Measurements from ENCODE around the gene PLPP1. TPM values are rescaled to one million over a fixed set of nuclear protein-coding genes. Genes with fewer than 3 reads are reported as not detected.
"Not testable (repeated sequence)": the region's sequence is repeated elsewhere in the genome, so short reads cannot be mapped to it uniquely, and the experiment has no call there.

PLPP1 gene
- total RNA-seq, 2 experiments from 2014 or later, result 7.3 to 8.3 TPM

DNA sequence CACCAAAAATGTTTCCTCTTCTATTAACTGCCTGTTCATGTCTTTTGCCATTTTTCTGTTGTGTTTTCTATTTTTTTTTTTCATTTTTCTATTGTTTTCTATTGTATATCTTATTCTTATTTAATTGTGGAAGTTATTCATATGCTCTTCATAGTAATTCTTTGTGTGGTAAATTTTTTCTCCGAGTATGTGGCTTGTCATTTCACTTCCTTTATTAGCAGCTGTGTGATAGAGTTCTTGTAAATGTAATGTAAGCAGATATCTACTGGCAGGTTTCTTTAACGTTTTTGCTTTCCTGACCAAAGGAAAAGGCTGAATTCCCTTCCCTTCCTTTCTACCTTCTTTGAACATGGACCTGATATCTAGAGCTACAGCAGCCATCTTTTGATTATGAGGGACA, 5.8 kb upstream of the PLPP1 start:
- no peaks in the 10 kb centered on the region for H3K36me3 Mint-ChIP-seq (ENCODE audit: low read depth)
- H3K9me3 Mint-ChIP-seq, result no peaks in the 10 kb centered on the region
- H3K4me1 Mint-ChIP-seq (ENCODE audit: low read depth), result peaks cover 34% of the 10 kb centered on the region
- intact Hi-C loops (cut with micrococcal nuclease), result loop anchor here (2.0 to 5.0 kb wide), 2 partner anchors 100 to 438 kb away; partner anchors contain the start of gene GZMA
- no peaks in the 10 kb centered on the region for H3K27me3 Mint-ChIP-seq (ENCODE audit: low read depth)
- no peak for DNase-seq
- peak overlapping the region; percentile 11 for H3K4me3 Mint-ChIP-seq
- H3K27ac Mint-ChIP-seq, result no peak overlapping the region
- CTCF ChIA-PET, result interaction anchor here (0.7 to 1.0 kb wide), 2 partner anchors 13 to 135 kb away, joined by 3 read pairs; no protein-coding TSS in a partner anchor

GRCh38 chr5:55540024-55540423, 5.3 kb upstream of the PLPP1 start:
- no peak overlapping the region for H3K4me3 Mint-ChIP-seq
- CTCF ChIA-PET, result no interaction called here
- intact Hi-C loops (cut with micrococcal nuclease), result loop anchor here (2.0 to 5.0 kb wide), 2 partner anchors 99 to 438 kb away; partner anchors contain the start of gene GZMA
- H3K4me1 Mint-ChIP-seq (ENCODE audit: low read depth), result peaks cover 39% of the 10 kb centered on the region
- H3K27me3 Mint-ChIP-seq (ENCODE audit: low read depth), result no peaks in the 10 kb centered on the region
- no peaks in the 10 kb centered on the region for H3K9me3 Mint-ChIP-seq
- DNase-seq, result no peak
- no peaks in the 10 kb centered on the region for H3K36me3 Mint-ChIP-seq (ENCODE audit: low read depth)
- H3K27ac Mint-ChIP-seq, result no peak overlapping the region

DNA sequence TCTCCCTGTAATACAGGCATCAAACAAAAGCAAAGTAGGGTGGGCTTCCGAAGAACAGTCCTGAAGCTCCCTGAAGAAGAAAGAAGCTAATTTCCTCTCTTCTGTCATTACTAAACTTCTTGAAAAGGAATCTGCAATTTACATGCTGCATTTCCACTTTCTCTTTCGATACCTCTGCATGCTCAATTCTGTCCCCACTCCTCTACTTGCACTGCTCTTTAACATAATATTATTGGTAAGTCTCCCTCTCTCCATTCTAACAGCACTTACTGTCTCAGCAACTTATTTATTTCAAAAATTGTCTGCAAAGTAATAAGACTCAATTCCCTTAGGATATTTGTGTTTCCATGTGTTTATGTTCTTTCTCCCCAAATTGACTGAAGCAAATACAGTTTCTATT, 3.9 kb upstream of the PLPP1 start:
- Mint-ChIP-seq H3K4me1 (ENCODE audit: low read depth) (peaks cover 43% of the 10 kb centered on the region), H3K4me3 (peak overlapping the region; percentile 2), H3K27me3 (ENCODE audit: low read depth) (no peaks in the 10 kb centered on the region), H3K27ac (no peak overlapping the region), H3K36me3 (ENCODE audit: low read depth) (no peaks in the 10 kb centered on the region), H3K9me3 (no peaks in the 10 kb centered on the region)
- DNase-seq, result no peak
- CTCF ChIA-PET, result no interaction called here
- intact Hi-C loops (cut with micrococcal nuclease), result loop anchor here (5.0 to 10.0 kb wide), 2 partner anchors 1226 to 1636 kb away; partner anchors contain the start of genes ARL15 and GPBP1

GRCh38 chr5:55537315-55537714, 2.6 kb upstream of the PLPP1 start:
- H3K9me3 Mint-ChIP-seq; H3K36me3 Mint-ChIP-seq (ENCODE audit: low read depth); H3K27ac Mint-ChIP-seq; CTCF ChIA-PET; H3K4me3 Mint-ChIP-seq; DNase-seq; H3K27me3 Mint-ChIP-seq (ENCODE audit: low read depth): not testable (repeated sequence)
- intact Hi-C loops (cut with micrococcal nuclease), result loop anchor here (5.0 to 10.0 kb wide), 2 partner anchors 1225 to 1637 kb away; partner anchors contain the start of genes ARL15 and GPBP1
- H3K4me1 Mint-ChIP-seq (ENCODE audit: low read depth), result peaks cover 45% of the 10 kb centered on the region

- no peaks in the 10 kb centered on the region for H3K27me3 Mint-ChIP-seq (ENCODE audit: low read depth)
- no peak for DNase-seq
- H3K36me3 Mint-ChIP-seq (ENCODE audit: low read depth), result no peaks in the 10 kb centered on the region
- intact Hi-C loops (cut with micrococcal nuclease), result loop anchor here (1.0 to 10.0 kb wide), 9 partner anchors 47 to 1639 kb away; partner anchors contain the start of genes ARL15, CDC20B, GPBP1 and MCIDAS
- peaks cover 32% of the 10 kb centered on the region for H3K4me1 Mint-ChIP-seq (ENCODE audit: low read depth)
- CTCF ChIA-PET, result no interaction called here
- H3K27ac Mint-ChIP-seq, result peak overlapping the region; percentile 86
- H3K9me3 Mint-ChIP-seq, result no peaks in the 10 kb centered on the region
- peak overlapping the region; percentile 82 for H3K4me3 Mint-ChIP-seq
Observed at GRCh38 chr5:55535199-55535905, 588 bp upstream of the PLPP1 start.

GRCh38 chr5:55533521-55534435, 986 bp downstream of the PLPP1 start:
- no peaks in the 10 kb centered on the region for H3K9me3 Mint-ChIP-seq
- H3K27ac Mint-ChIP-seq, result no peak overlapping the region
- intact Hi-C loops (cut with micrococcal nuclease), result loop anchor here (2.0 to 10.0 kb wide), 8 partner anchors 49 to 1641 kb away; partner anchors contain the start of genes CDC20B, GPBP1, MCIDAS and SLC38A9
- H3K4me3 Mint-ChIP-seq, result peak overlapping the region; percentile 82
- peak; percentile 43 for DNase-seq
- no peaks in the 10 kb centered on the region for H3K36me3 Mint-ChIP-seq (ENCODE audit: low read depth)
- CTCF ChIA-PET, result no interaction called here
- H3K27me3 Mint-ChIP-seq (ENCODE audit: low read depth), result no peaks in the 10 kb centered on the region
- H3K4me1 Mint-ChIP-seq (ENCODE audit: low read depth), result peaks cover 27% of the 10 kb centered on the region

- H3K27ac Mint-ChIP-seq, result no peak overlapping the region
- no peaks in the 10 kb centered on the region for H3K9me3 Mint-ChIP-seq
- H3K4me3 Mint-ChIP-seq, result no peak overlapping the region
- no peak for DNase-seq
- CTCF ChIA-PET, result no interaction called here
- H3K4me1 Mint-ChIP-seq (ENCODE audit: low read depth), result peaks cover 23% of the 10 kb centered on the region
- H3K36me3 Mint-ChIP-seq (ENCODE audit: low read depth), result no peaks in the 10 kb centered on the region
- no peaks in the 10 kb centered on the region for H3K27me3 Mint-ChIP-seq (ENCODE audit: low read depth)
- intact Hi-C loops (cut with micrococcal nuclease), result loop anchor here (5.0 to 10.0 kb wide), 2 partner anchors 122 to 1644 kb away; partner anchors contain the start of gene GPBP1
Observed at GRCh38 chr5:55530669-55531068, 4.1 kb downstream of the PLPP1 start.

DNA sequence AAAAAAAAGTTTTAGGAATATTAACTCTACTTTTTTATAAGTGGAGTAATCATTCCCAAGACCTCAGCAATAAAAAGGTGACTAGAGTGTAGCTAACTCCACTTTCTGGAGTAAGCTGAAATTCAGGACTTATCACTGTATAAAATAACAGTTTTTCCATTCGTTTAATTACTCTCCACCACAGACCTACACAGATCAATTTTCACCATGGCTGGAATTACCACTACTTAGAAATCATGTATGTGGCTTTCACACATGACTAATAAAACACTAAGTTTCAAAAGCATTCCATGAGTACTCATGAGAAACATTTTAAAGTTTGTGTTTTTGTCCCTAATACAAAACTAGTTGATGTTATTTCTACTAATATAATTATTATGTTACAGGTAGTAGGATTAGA, 9.9 kb downstream of the PLPP1 start:
- CTCF ChIA-PET, result interaction anchor here (0.6 kb wide), 1 partner anchor 56 kb away, joined by 3 read pairs; no protein-coding TSS in a partner anchor
- H3K36me3 Mint-ChIP-seq (ENCODE audit: low read depth), result no peaks in the 10 kb centered on the region
- peaks cover 13% of the 10 kb centered on the region for H3K4me1 Mint-ChIP-seq (ENCODE audit: low read depth)
- no peak overlapping the region for H3K27ac Mint-ChIP-seq
- intact Hi-C loops (cut with micrococcal nuclease), result no loop called here
- H3K9me3 Mint-ChIP-seq, result no peaks in the 10 kb centered on the region
- H3K27me3 Mint-ChIP-seq (ENCODE audit: low read depth), result no peaks in the 10 kb centered on the region
- no peak overlapping the region for H3K4me3 Mint-ChIP-seq
- DNase-seq, result no peak

DNA sequence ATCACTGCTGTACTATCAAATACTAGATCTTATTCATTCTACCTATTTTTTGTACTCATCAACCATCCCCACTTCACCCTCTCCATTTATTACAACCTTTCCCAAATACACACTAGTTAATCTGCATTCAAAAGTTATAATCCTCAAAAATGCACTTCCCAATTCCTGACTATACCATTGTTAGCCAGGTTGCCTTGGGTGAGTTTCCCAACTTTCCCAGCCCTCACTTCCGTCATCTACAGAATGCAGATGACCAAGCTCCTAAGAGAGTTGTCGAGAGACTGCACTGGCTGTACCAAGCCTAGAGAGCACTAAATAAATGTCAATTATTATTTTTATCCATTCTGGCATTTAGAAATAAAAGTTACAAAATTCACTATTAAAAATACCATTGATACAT, 11.5 kb downstream of the PLPP1 start:
- H3K4me1 Mint-ChIP-seq (ENCODE audit: low read depth), result peaks cover 13% of the 10 kb centered on the region
- no peaks in the 10 kb centered on the region for H3K9me3 Mint-ChIP-seq
- no peaks in the 10 kb centered on the region for H3K36me3 Mint-ChIP-seq (ENCODE audit: low read depth)
- intact Hi-C loops (cut with micrococcal nuclease), result no loop called here
- no peak overlapping the region for H3K27ac Mint-ChIP-seq
- H3K4me3 Mint-ChIP-seq, result no peak overlapping the region
- CTCF ChIA-PET, result interaction anchor here (0.5 kb wide), 1 partner anchor 242 kb away, joined by 5 read pairs; no protein-coding TSS in a partner anchor
- H3K27me3 Mint-ChIP-seq (ENCODE audit: low read depth), result no peaks in the 10 kb centered on the region
- DNase-seq, result no peak

DNA sequence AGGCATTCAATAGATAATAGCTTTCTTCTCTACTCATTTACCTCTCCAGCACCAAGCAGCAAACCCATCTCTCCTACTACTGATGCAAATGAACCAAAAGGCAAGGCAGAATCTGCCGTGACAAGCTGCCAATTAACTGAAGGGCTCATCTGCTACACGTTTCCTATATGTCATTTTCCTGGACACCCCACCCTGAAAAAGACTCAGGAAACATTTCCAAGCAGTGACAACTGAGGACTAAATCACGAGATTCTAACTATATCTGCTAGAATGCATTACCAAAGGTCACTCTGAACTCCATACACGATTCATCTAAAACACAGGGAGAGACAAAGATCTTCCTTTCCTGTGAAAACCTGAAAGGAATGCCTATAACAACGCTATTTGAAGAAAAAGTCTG, 12.9 kb downstream of the PLPP1 start:
- Mint-ChIP-seq H3K27ac (no peak overlapping the region), H3K36me3 (ENCODE audit: low read depth) (no peaks in the 10 kb centered on the region)

GRCh38 chr5:55520117-55520839, 14.5 kb downstream of the PLPP1 start:
- no peaks in the 10 kb centered on the region for H3K9me3 Mint-ChIP-seq
- intact Hi-C loops (cut with micrococcal nuclease), result no loop called here
- no peak overlapping the region for H3K27ac Mint-ChIP-seq
- peaks cover 11% of the 10 kb centered on the region for H3K4me1 Mint-ChIP-seq (ENCODE audit: low read depth)
- H3K27me3 Mint-ChIP-seq (ENCODE audit: low read depth), result no peaks in the 10 kb centered on the region
- CTCF ChIA-PET, result no interaction called here
- no peak overlapping the region for H3K4me3 Mint-ChIP-seq
- H3K36me3 Mint-ChIP-seq (ENCODE audit: low read depth), result no peaks in the 10 kb centered on the region
- DNase-seq, result no peak

More for the DNA sequence above, 12.9 kb downstream of the PLPP1 start:
- DNase-seq, result no peak
- no peak overlapping the region for H3K4me3 Mint-ChIP-seq
- intact Hi-C loops (cut with micrococcal nuclease), result no loop called here
- CTCF ChIA-PET, result interaction anchor here (0.7 kb wide), 2 partner anchors 656 to 1745 kb away, joined by 3 read pairs; no protein-coding TSS in a partner anchor
- peaks cover 13% of the 10 kb centered on the region for H3K4me1 Mint-ChIP-seq (ENCODE audit: low read depth)
- H3K27me3 Mint-ChIP-seq (ENCODE audit: low read depth), result no peaks in the 10 kb centered on the region
- no peaks in the 10 kb centered on the region for H3K9me3 Mint-ChIP-seq

Data from activated naive CD4-positive, alpha-beta T cell treated with anti-CD3 and anti-CD28 coated beads for 36 hours (primary cell).